GM23248 (cell line): ENCODE results near the gene XKR7.

Source experiments
- EZH2 ChIP-seq: fragments of 200-600 bp; sonication (generic); IDR thresholded peaks from 2 replicates; pipeline ENCODE4 v1.6.1; 2018; ENCODE audit warnings: antibody characterized with exemption, mild to moderate bottlenecking; ENCODE audit not compliant: insufficient read depth, poor library complexity, severe bottlenecking
- EZH2phosphoT487 ChIP-seq: fragments of 200-600 bp; sonication (generic); IDR thresholded peaks from 2 replicates; pipeline ENCODE4 v1.6.1; 2018; ENCODE audit warnings: antibody characterized with exemption, moderate library complexity, mild to moderate bottlenecking, low read depth; ENCODE audit not compliant: insufficient read depth

GRCh38 chr20:32033316-32033715 is 65.4 kb downstream of the XKR7 start:
- TF ChIP-seq EZH2 (peak; percentile 28), EZH2phosphoT487 (no peak)
